DMS 273 (cell line): Measurements from ENCODE around the gene GBA3.

ENCODE experiments used
- DNase-seq: peaks from one replicate; lab custom pipeline; 2025; ENCODE audit not compliant: unreplicated experiment; lab: John Stamatoyannopoulos, UW

The GBA3 gene

GRCh38 chr4:22695029-22695428, 2.3 kb downstream of the GBA3 start:
- no peak for DNase-seq

- DNase-seq, result no peak
Observed at GRCh38 chr4:22695917-22696316, 3.2 kb downstream of the GBA3 start.

- DNase-seq, result no peak
Observed at GRCh38 chr4:22703912-22704311, 11.2 kb downstream of the GBA3 start.

- no peak for DNase-seq
Observed at GRCh38 chr4:22707390-22707789, 14.7 kb downstream of the GBA3 start.

- DNase-seq, result no peak
Observed at GRCh38 chr4:22708961-22709360, 16.2 kb downstream of the GBA3 start.

- DNase-seq, result no peak
Observed at GRCh38 chr4:22712105-22712504, 19.4 kb downstream of the GBA3 start.

GRCh38 chr4:22712529-22712928, 19.8 kb downstream of the GBA3 start:
- DNase-seq, result no peak

GRCh38 chr4:22713841-22714240, 21.1 kb downstream of the GBA3 start:
- DNase-seq, result no peak

GRCh38 chr4:22719218-22719617, 26.5 kb downstream of the GBA3 start:
- no peak for DNase-seq

GRCh38 chr4:22720091-22720490, 27.4 kb downstream of the GBA3 start:
- no peak for DNase-seq

GRCh38 chr4:22721204-22721603, 28.5 kb downstream of the GBA3 start:
- no peak for DNase-seq

GRCh38 chr4:22730021-22730420, 37.3 kb downstream of the GBA3 start:
- DNase-seq, result no peak

- DNase-seq, result no peak
Observed at GRCh38 chr4:22733816-22734215, 41.1 kb downstream of the GBA3 start.

GRCh38 chr4:22736912-22737311, 44.2 kb downstream of the GBA3 start:
- DNase-seq, result no peak

- no peak for DNase-seq
Observed at GRCh38 chr4:22739968-22740367, 47.2 kb downstream of the GBA3 start.

- DNase-seq, result no peak
Observed at GRCh38 chr4:22741744-22742143, 49.0 kb downstream of the GBA3 start.

- no peak for DNase-seq
Observed at GRCh38 chr4:22743290-22743689, 50.6 kb downstream of the GBA3 start.

- no peak for DNase-seq
Observed at GRCh38 chr4:22744478-22745062, 51.8 kb downstream of the GBA3 start.

- no peak for DNase-seq
Observed at GRCh38 chr4:22745234-22745633, 52.5 kb downstream of the GBA3 start.

GRCh38 chr4:22754116-22754515, 61.4 kb downstream of the GBA3 start:
- DNase-seq, result no peak

- no peak for DNase-seq
Observed at GRCh38 chr4:22762548-22762947, 69.8 kb downstream of the GBA3 start.

- DNase-seq, result no peak
Observed at GRCh38 chr4:22764183-22764582, 71.4 kb downstream of the GBA3 start.

GRCh38 chr4:22766068-22766467, 73.3 kb downstream of the GBA3 start:
- DNase-seq, result no peak
